GM13976 (cell line): Measurements from ENCODE around the gene CISD1.

Source experiments
- DNase-seq: peaks from one replicate; pipeline ENCODE4 v3.0.0; 2012; ENCODE audit warnings: low spot score
- in situ Hi-C: fragments of 300-500 bp; cut with MboI; formaldehyde crosslinking; loops from one replicate; pipeline ENCODE4 v1.12.0; 2022; ENCODE audit warnings: low sequenced_read_pairs, mixed read lengths, inconsistent platforms; ENCODE audit not compliant: unreplicated experiment
- TF ChIP-seq, protein P1 (sequence below): IDR thresholded peaks from 2 replicates; pipeline ENCODE4 v1.5.1; 2012; ENCODE audit warnings: borderline replicate concordance, mild to moderate bottlenecking; ENCODE audit not compliant: insufficient read depth; ENCODE audit errors: extremely low read depth, missing control alignments, control extremely low read depth

Gene CISD1

DNA sequence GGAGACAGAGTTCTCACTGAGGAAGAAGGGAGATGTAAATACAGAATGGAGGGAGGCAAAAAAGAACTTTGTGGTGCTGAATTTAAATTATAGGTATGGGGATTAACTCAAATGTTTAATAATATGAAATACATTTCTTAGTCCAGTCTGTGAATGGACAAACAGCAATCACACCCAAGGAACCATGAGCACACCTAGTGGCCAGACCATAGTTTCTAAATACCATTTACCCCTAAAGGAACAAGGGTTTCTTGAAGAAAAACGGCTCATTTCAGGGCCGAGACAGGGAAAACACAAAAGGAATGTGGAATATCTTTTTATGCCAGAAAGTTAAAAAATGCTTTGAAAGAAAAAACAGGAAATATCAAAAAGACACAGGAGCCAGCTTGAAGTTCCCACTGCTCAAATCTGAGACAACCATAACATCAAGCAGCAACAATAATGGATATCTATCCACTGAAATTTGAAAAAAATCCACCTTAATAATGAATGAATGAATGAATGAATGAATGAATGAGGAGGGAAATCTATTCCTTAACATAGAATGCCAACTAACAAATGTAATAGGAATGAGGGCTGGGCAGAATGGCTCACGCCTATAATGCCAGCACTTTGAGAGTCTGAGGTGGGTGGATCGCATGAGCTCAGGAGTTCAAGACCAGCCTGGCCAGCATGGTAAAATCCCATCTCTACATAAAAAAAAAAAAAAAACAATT is 9.8 kb upstream of the CISD1 start:
- in situ Hi-C loops = no loop called here
- TF ChIP-seq, protein P1, sequence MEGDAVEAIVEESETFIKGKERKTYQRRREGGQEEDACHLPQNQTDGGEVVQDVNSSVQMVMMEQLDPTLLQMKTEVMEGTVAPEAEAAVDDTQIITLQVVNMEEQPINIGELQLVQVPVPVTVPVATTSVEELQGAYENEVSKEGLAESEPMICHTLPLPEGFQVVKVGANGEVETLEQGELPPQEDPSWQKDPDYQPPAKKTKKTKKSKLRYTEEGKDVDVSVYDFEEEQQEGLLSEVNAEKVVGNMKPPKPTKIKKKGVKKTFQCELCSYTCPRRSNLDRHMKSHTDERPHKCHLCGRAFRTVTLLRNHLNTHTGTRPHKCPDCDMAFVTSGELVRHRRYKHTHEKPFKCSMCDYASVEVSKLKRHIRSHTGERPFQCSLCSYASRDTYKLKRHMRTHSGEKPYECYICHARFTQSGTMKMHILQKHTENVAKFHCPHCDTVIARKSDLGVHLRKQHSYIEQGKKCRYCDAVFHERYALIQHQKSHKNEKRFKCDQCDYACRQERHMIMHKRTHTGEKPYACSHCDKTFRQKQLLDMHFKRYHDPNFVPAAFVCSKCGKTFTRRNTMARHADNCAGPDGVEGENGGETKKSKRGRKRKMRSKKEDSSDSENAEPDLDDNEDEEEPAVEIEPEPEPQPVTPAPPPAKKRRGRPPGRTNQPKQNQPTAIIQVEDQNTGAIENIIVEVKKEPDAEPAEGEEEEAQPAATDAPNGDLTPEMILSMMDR = no peak

DNA sequence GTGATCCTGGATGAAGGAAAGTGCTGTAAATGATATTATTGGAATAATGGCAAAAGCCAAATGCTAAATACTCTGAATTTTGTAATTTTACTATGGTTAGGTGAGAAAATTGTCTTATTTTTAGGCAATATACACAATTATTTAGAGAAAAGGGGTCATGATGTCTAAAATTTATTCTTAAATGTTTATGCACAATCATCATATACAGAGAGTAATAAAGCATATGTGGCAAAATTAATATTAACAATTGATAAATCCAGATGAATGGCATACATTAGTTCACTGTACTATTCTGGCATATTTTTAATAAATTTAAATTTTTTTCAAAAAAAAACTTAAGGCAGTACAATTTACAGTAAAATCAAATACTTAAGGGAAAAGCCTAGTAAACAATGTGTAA is 8.6 kb upstream of the CISD1 start:
- no peak for DNase-seq
- in situ Hi-C loops = no loop called here
- TF ChIP-seq, protein P1 = no peak

More for the DNA sequence above, 9.8 kb upstream of the CISD1 start:
- DNase-seq = no peak

DNA sequence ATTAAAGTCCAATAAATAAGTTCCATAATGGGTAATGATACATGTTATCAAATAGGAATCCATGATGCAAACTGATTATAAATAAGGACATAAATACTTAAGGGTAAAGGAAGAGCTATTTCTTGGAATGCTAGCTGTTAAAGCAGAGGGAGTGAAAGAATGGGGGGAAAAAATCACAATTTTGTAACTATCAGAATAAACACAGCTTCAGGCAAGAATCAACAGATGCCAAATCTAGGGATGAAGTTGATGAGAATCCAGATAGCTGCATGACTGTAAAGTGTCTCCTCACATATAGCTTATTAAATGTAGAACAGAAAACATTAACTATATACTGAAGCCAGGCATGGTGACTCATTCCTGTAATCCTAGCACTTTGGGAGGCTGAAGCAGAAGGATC is 6.2 kb upstream of the CISD1 start:
- in situ Hi-C loops = no loop called here
- no peak for DNase-seq
- TF ChIP-seq, protein P1 = no peak

DNA sequence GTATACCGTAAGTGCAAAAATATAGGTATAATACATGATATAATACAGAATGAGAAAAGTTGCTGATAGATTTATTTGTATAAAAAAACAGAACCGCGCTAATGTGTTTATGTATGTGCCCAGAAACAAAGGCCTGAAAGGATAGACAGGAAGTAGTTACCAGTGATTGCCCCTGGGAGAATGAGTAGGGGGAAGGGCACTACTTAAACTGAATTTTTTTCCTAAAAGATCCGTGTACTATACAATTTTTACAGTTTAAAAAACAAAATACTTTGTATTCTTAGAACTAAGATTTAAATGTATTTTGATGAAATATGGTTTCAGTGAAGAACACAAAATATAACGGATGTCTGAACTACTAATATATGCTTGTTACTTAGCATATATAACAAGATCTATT is 4.2 kb upstream of the CISD1 start:
- TF ChIP-seq, protein P1 = no peak
- no peak for DNase-seq
- in situ Hi-C loops = no loop called here

DNA sequence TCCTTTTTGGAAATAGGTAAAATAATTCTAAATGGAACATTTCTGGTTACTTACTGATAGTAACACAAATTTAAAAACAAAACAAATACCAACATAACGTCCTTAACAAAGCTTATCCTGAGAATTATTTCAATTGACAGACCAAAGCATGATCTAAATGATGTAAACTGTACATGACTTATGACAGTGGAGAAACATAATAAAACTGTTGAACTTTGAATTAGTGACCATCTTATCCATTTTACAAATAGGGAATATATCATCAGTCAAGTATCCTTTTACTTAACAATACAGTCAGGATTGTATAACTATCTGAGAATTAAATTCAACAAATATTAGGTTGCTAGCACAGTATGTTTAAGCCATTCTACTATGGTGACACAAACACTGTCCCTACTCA is 3.7 kb upstream of the CISD1 start:
- no peak for DNase-seq
- in situ Hi-C loops = no loop called here
- TF ChIP-seq, protein P1 = no peak

DNA sequence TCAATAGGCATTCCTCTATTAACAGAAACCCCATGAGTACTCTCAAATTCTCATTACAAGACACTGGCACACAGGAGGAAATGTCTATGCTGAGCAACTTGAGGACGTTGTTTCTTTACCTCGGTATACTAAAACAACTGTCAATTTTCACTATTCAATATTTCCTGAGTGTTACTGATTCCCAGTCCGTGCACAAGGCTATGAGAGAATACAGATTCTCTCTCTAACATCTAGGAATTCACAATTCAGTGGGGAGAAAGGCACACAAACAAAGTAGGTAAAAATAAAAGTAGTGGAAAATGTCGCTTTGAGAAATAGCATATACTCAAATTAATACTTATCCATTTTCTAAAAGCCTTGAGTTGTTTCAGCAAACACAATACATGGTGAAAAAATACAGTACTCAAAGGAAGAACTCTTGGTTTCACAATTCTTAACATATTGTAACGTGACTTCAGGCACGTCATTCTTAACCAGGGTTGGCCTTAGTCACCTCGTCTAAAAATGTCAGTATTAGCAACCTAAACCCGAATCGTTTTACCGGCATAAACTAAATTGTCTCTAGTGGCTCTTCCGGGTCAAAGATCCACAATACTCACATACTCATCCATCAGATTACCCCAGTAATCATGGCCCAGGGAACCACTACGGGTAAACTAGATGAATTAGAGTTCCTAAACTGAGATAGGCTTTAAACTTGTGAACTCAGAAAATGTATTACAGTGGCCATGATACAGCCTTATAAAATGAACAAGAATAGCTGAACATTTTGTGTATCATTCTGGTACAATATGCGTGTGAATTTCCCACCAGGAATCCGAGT is 2.7 kb upstream of the CISD1 start:
- DNase-seq = peak; percentile 40
- in situ Hi-C loops = no loop called here
- TF ChIP-seq, protein P1 = no peak
